ENCODE data around the gene CBX1. TPM values are rescaled to one million over a fixed set of nuclear protein-coding genes. Genes with fewer than 3 reads are reported as not detected.
"Not testable (repeated sequence)": the region's sequence is repeated elsewhere in the genome, so short reads cannot be mapped to it uniquely, and the experiment has no call there.

The CBX1 gene
- total and polyA plus RNA-seq, 2 donors from 2014 or later, result 37.8 to 40.2 TPM

DNA sequence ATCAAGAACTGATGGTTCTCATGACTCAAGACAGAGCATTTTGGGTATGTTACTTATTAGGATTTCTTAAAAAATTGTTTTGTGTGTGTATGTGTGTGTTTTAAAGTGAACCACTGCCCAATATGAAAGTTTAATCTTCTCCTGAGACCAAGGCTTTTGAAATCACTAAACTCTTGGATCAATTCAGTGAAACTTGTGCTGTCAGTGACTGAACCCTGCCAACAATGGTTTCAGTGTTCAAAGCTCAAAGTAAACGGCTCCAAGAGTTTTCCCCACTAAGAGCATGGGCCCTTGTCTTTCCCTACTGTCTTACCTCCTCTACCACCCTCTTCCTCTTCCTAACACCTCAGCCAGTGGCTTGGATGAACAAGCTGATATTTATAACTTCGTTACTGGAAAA lies 31.1 kb downstream of the CBX1 start:
- H3K27ac ChIP-seq (ENCODE audit: low read depth in 2 of 2, low read length in 2 of 2), result no peak overlapping the region
- FAIRE-seq, result no peak
- no peak overlapping the region for H3K4me3 ChIP-seq (ENCODE audit: low read length in 3 of 3)
- H3K36me3 ChIP-seq (ENCODE audit: control insufficient read depth in 2 of 3, insufficient read depth in 3 of 3, low read length in 3 of 3), result peaks cover 4 to 12% (median 6%) of the 10 kb centered on the region in 3 donors
- peaks cover 4 to 10% (median 5%) of the 10 kb centered on the region in 3 donors for H3K4me1 ChIP-seq (ENCODE audit: control insufficient read depth in 2 of 3, insufficient read depth in 2 of 3, low read depth in 1 of 3, low read length in 3 of 3)
- DNase-seq, result no peak
- H3K9me3 ChIP-seq (ENCODE audit: control insufficient read depth in 2 of 3, insufficient read depth in 1 of 3, low read length in 3 of 3), result no peaks in the 10 kb centered on the region
- TF ChIP-seq, protein P1, sequence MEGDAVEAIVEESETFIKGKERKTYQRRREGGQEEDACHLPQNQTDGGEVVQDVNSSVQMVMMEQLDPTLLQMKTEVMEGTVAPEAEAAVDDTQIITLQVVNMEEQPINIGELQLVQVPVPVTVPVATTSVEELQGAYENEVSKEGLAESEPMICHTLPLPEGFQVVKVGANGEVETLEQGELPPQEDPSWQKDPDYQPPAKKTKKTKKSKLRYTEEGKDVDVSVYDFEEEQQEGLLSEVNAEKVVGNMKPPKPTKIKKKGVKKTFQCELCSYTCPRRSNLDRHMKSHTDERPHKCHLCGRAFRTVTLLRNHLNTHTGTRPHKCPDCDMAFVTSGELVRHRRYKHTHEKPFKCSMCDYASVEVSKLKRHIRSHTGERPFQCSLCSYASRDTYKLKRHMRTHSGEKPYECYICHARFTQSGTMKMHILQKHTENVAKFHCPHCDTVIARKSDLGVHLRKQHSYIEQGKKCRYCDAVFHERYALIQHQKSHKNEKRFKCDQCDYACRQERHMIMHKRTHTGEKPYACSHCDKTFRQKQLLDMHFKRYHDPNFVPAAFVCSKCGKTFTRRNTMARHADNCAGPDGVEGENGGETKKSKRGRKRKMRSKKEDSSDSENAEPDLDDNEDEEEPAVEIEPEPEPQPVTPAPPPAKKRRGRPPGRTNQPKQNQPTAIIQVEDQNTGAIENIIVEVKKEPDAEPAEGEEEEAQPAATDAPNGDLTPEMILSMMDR (IDR thresholded peaks at IDR 0.05; ENCODE audit: borderline replicate concordance, extremely low read depth, insufficient read depth), result no peak
- H3K9ac ChIP-seq (ENCODE audit: low read length in 3 of 3), result no peak overlapping the region
- no peaks in the 10 kb centered on the region for H3K27me3 ChIP-seq (ENCODE audit: control insufficient read depth, insufficient read depth, low read length)
- intact Hi-C loops (cut with DNase I), result no loop called here

DNA sequence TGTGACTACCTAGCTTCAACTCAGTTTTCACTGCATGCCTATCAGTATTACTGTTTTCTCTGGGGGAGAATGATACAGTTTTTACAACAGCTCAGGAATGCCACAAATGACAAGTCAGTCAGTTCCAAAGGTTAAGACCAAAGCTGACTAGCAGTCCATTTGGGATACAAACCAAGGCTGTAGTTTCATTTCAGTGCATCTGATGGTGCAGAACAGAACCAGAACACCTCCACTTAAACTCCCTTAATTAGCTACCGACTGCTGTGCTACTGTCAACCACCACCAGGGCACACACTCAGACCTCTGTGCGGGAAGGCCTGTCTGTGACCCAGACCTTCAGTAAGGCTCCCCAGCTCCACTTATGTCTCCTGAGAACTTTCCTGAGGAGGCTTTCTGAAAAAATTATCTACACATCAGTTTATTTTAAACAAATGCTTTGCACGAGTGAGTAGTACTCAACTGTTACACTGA lies 32.8 kb downstream of the CBX1 start:
- Histone ChIP-seq H3K4me1 (ENCODE audit: control insufficient read depth in 2 of 3, insufficient read depth in 2 of 3, low read depth in 1 of 3, low read length in 3 of 3) (peaks cover 0 to 2% (median 0%) of the 10 kb centered on the region in 3 donors), H3K36me3 (ENCODE audit: control insufficient read depth in 2 of 3, insufficient read depth in 3 of 3, low read length in 3 of 3) (peaks cover 8 to 13% (median 10%) of the 10 kb centered on the region in 3 donors), H3K27ac (ENCODE audit: low read depth in 2 of 2, low read length in 2 of 2) (peak overlapping the region in 1 of 2 donors; percentile 2), H3K9ac (ENCODE audit: low read length in 3 of 3) (no peak overlapping the region), H3K4me3 (ENCODE audit: low read length in 3 of 3) (no peak overlapping the region), H3K27me3 (ENCODE audit: control insufficient read depth, insufficient read depth, low read length) (no peaks in the 10 kb centered on the region), H3K9me3 (ENCODE audit: control insufficient read depth in 2 of 3, insufficient read depth in 1 of 3, low read length in 3 of 3) (no peaks in the 10 kb centered on the region)
- TF ChIP-seq, protein P1 (IDR thresholded peaks at IDR 0.05; ENCODE audit: borderline replicate concordance, extremely low read depth, insufficient read depth), result peak; percentile 12
- FAIRE-seq (no peak), DNase-seq (no peak)
- intact Hi-C loops (cut with DNase I), result no loop called here

DNA sequence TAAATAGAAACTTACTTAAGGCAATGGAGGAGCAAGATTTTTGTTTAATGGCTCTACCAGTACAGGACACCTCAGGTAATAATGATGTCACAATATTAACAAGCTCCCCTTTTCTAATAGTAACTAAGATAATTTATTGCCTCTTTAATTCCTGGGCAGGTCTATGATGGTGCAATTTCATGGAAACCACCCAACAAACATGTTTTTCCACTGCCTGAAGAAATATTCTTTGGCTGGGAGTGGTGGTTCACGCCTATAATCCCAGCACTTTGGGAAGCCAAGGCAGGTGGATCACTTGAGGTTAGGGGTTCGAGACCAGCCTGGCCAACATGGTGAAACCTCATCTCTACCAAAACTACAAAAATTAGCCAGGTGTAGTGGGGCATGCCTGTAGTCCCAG lies 33.5 kb downstream of the CBX1 start:
- peaks cover 10 to 17% (median 11%) of the 10 kb centered on the region in 3 donors for H3K36me3 ChIP-seq (ENCODE audit: control insufficient read depth in 2 of 3, insufficient read depth in 3 of 3, low read length in 3 of 3)
- H3K27me3 ChIP-seq (ENCODE audit: control insufficient read depth, insufficient read depth, low read length); H3K9ac ChIP-seq (ENCODE audit: low read length in 3 of 3); intact Hi-C loops (cut with DNase I); DNase-seq; H3K4me1 ChIP-seq (ENCODE audit: control insufficient read depth in 2 of 3, insufficient read depth in 2 of 3, low read depth in 1 of 3, low read length in 3 of 3); H3K9me3 ChIP-seq (ENCODE audit: control insufficient read depth in 2 of 3, insufficient read depth in 1 of 3, low read length in 3 of 3); H3K4me3 ChIP-seq (ENCODE audit: low read length in 3 of 3); H3K27ac ChIP-seq (ENCODE audit: low read depth in 2 of 2, low read length in 2 of 2); FAIRE-seq: not testable (repeated sequence)

DNA sequence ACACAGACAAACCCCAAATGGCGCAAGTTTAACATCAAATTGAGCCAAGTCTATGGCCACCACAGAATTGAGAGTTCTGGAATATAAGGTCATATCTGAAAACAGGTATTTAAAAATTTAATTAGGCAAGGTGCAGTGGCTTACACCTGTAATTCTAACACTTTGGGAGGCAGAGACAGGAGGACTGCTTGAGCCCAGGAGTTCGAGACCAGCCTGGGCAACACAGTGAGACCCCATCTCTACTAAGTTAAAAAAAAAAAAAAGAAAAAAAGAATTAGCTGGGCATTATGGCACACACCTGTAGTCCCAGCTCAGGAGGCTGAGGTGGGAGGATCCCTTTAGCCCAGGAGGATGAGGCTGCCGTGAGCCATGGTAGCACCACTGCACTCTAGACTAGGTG lies 34.0 kb downstream of the CBX1 start:
- FAIRE-seq, result no peak
- Histone ChIP-seq H3K36me3 (ENCODE audit: control insufficient read depth in 2 of 3, insufficient read depth in 3 of 3, low read length in 3 of 3) (peaks cover 10 to 22% (median 13%) of the 10 kb centered on the region in 3 donors), H3K27ac (ENCODE audit: low read depth in 2 of 2, low read length in 2 of 2) (no peak overlapping the region), H3K4me3 (ENCODE audit: low read length in 3 of 3) (no peak overlapping the region), H3K9me3 (ENCODE audit: control insufficient read depth in 2 of 3, insufficient read depth in 1 of 3, low read length in 3 of 3) (no peaks in the 10 kb centered on the region), H3K9ac (ENCODE audit: low read length in 3 of 3) (no peak overlapping the region), H3K27me3 (ENCODE audit: control insufficient read depth, insufficient read depth, low read length) (no peaks in the 10 kb centered on the region), H3K4me1 (ENCODE audit: control insufficient read depth in 2 of 3, insufficient read depth in 2 of 3, low read depth in 1 of 3, low read length in 3 of 3) (no peaks in the 10 kb centered on the region)
- TF ChIP-seq, protein P1 (IDR thresholded peaks at IDR 0.05; ENCODE audit: borderline replicate concordance, extremely low read depth, insufficient read depth), result no peak
- intact Hi-C loops (cut with DNase I), result no loop called here
- DNase-seq, result no peak
